GM21786 (cell line): Measurements from ENCODE around the gene CFDP1.

Source experiments
- ATAC-seq: cut with Tn5 transposase; IDR thresholded peaks from one replicate; pipeline ENCODE4 v1.9.1; 2021; ENCODE audit not compliant: unreplicated experiment

Gene CFDP1

GRCh38 chr16:75377729-75378386 is 55.4 kb downstream of the CFDP1 start:
- no peak for ATAC-seq

- ATAC-seq = no peak
Measured at GRCh38 chr16:75376475-75377161, 56.7 kb downstream of the CFDP1 start.

GRCh38 chr16:75374388-75374787 is 58.9 kb downstream of the CFDP1 start:
- ATAC-seq = no peak

GRCh38 chr16:75372236-75372856 is 61.0 kb downstream of the CFDP1 start:
- no peak for ATAC-seq

- ATAC-seq = no peak
Measured at GRCh38 chr16:75371171-75371570, 62.1 kb downstream of the CFDP1 start.

GRCh38 chr16:75364286-75364791 is 69.0 kb downstream of the CFDP1 start:
- ATAC-seq = no peak

GRCh38 chr16:75362846-75363245 is 70.5 kb downstream of the CFDP1 start:
- no peak for ATAC-seq

- ATAC-seq = no peak
Measured at GRCh38 chr16:75361936-75362335, 71.4 kb downstream of the CFDP1 start.

GRCh38 chr16:75354170-75354569 is 79.1 kb downstream of the CFDP1 start:
- ATAC-seq = no peak

- no peak for ATAC-seq
Measured at GRCh38 chr16:75351183-75351582, 82.1 kb downstream of the CFDP1 start.

- no peak for ATAC-seq
Measured at GRCh38 chr16:75345711-75346110, 87.6 kb downstream of the CFDP1 start.

- ATAC-seq = no peak
Measured at GRCh38 chr16:75343941-75344340, 89.4 kb downstream of the CFDP1 start.

GRCh38 chr16:75343286-75343685 is 90.0 kb downstream of the CFDP1 start:
- no peak for ATAC-seq

- ATAC-seq = no peak
Measured at GRCh38 chr16:75342308-75342811, 90.9 kb downstream of the CFDP1 start.

- ATAC-seq = no peak
Measured at GRCh38 chr16:75341564-75342307, 91.6 kb downstream of the CFDP1 start.

- ATAC-seq = no peak
Measured at GRCh38 chr16:75340741-75341491, 92.4 kb downstream of the CFDP1 start.

GRCh38 chr16:75337430-75337829 is 95.9 kb downstream of the CFDP1 start:
- no peak for ATAC-seq

- ATAC-seq = no peak
Measured at GRCh38 chr16:75336521-75336920, 96.8 kb downstream of the CFDP1 start.

GRCh38 chr16:75333721-75334163 is 99.6 kb downstream of the CFDP1 start:
- ATAC-seq = no peak

GRCh38 chr16:75329943-75330342 is 103.4 kb downstream of the CFDP1 start:
- ATAC-seq = no peak
